ENCODE results near the gene MRPL12.

- TF ChIP-seq POLR2A (IDR thresholded peaks at IDR 0.05) (no peak), CTCF (IDR thresholded peaks at IDR 0.05) (no peak)
Measured at GRCh38 chr17:81686614-81687013, 16.6 kb upstream of the MRPL12 start.

All from uterus (tissue), 2 donors.